ENCODE results near the gene TBC1D1.

The TBC1D1 gene

DNA sequence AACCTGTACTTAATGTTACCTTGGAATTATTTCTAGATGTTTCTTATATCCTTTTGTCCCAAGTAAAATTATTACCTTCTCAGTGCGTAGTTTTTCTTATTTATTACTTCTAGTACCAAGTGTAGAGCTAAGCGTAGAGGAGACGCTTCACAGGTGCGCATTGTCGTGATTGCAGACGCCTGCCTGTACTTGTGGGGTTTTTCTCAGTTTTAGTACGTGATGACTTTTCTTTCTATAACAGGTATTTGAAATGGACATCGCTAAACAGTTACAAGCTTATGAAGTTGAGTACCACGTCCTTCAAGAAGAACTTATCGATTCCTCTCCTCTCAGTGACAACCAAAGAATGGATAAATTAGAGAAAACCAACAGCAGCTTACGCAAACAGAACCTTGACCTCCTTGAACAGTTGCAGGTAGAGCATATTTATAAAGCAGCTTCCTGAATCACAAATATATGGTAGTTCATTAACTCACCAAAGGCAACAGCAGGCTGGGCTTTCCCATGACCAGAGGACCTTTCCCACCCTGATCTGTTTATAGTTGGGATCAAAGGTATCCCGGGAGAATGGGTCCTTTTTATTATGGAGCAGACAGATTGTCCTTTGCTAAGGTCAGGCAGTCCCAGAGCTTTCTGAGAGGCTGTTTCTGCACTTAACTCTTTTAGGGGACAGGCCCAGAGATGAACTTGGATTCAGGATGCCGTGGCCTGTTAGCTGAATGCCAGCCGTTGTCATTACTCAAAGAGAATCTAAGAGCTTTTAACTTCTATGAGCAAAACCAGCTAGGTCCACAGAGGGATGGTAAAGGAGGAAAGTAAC, 242.2 kb downstream of the TBC1D1 start:
- DNase-seq = no peak

DNA sequence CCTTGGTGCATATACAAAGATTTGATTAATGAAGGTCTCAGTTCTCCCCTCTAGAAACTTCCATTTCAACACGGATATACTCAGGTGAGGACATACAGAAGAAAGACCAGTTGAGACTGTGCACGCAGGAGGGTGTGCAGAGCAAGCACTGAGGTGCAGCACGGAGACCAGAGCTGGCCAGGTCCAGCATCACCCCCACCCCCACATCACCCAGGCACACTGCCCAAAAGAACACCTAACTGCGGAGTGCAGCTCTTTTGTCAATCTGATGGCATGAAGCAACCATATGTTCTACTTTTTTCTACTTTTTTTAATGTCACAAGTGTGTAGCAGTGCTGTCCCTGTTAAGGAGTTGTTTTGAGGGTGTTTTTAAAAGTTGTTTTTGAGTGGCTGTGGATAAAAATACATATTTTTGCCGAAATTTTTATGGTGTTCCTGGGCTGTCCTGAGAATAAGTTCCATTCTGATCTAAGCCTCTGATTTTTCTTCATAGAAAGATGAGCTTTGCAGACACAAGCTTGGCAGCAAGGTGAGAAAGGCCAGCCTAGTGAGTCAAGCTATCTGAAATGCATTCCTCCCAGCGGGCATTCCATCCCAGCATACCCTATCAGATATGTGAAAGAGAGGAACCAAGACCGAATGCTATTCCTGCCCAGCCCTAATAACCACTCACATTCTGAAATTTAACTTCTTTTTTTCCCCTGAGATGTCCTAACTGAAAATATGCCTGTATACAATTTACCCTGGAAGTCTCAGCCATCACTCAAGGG, 243.0 kb downstream of the TBC1D1 start:
- no peak for DNase-seq

DNA sequence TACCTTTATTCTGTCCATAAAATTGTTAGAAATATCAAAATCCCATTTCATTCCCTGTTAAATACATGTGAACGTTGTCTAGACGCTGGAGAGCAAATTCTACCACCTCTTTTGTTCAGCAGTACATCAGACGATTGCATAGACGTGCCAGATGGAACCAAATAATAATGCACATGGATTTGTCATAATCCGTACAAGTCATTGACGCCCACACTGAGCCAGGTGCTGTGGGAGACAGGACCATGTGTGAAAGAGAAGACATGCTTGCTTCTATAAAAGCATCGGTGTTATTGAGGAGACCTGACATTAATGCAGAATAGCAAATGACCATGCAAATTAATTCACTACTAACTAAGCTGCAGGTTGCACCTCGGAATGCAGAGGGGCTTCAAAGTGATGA, 244.3 kb downstream of the TBC1D1 start:
- DNase-seq = no peak

DNA sequence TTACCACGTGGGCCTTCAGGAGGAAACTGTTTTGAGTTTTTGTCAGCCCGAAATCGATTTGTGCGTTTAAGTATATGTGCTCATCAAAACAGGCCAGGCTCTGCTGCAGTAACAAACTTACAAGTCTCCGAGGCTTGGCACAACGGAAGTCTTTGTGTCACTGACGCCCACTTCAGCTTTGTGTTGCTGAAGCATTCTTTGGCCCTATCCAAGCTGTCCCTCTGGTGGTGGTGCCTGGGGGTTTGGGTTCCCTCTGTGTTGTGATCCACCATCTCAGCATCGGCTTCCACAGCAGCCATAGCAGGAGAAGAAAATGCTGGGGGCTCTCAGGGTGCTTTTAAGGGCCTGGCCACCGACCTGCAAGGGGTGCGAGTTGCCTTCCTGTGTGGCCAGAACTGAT, 245.7 kb downstream of the TBC1D1 start:
- DNase-seq = no peak

DNA sequence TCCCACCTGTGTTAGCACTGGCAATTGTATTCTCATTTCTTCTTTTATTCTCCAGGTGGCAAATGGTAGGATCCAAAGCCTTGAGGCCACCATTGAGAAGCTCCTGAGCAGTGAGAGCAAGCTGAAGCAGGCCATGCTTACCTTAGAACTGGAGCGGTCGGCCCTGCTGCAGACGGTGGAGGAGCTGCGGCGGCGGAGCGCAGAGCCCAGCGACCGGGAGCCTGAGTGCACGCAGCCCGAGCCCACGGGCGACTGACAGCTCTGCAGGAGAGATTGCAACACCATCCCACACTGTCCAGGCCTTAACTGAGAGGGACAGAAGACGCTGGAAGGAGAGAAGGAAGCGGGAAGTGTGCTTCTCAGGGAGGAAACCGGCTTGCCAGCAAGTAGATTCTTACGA, 246.2 kb downstream of the TBC1D1 start:
- DNase-seq = no peak

DNA sequence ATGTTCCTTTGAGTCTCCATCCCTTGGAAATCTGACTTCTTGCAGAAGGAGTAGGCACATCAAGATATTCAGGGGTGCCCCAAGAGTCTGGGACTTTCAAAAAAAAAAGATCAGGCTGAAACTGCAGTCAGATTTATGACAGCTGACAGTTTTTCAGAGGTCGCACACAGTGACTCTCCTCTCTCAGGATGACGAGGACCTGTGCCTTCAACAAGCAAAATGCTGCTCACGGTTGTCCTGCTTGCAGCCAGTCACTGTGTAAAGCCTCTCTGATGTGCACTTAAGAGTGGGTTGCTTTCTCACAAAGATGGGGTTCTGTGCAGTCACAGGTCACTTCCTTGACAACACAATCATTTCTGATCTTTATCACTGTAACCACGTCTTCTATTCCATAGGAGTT, 247.5 kb downstream of the TBC1D1 start:
- no peak for DNase-seq

DNA sequence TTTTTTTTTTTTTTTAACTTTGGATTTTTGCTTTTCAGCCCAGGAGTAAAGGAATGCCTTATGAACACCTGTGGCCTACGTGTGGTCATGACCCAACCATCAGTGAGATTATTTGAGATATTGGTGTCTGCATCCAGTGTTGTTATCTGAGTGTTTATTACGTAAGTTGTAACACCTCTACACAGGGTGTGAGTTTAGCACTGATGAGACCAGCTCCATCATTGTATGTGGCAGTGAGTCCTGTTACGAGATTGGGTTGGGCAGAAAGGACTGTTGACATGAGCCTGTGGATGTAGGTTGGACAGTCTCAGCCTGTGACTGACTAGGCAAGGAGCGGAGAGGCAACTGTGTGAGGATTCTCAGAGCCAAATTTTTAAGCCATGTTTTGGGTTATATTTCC, 248.3 kb downstream of the TBC1D1 start:
- DNase-seq = no peak

DNA sequence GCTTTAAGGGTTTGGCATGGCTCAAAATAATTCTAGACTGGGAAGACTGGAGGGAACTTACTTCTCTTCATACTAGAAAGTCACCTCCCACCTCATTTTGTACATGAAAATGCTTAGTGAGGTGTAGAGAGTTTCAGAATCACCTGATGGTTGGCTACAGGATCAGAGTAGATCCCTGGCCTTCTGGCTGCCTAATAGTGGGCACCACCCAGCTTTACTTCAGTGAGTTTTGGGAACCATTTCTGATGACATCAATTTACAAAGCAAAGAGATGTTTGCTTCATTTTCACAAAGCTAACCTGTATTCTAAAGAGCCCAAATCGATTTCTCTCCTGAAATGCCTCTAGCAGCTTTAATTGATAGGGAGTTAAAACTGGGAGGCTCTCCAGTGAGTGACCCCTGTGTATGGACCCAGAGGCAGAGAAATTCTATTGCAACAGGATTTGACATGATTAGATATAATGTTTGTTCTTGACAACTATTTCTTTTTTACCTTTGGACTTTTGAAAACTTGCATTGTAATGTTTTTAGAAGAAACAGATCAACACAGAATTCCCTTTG, 249.8 kb downstream of the TBC1D1 start:
- DNase-seq = no peak

DNA sequence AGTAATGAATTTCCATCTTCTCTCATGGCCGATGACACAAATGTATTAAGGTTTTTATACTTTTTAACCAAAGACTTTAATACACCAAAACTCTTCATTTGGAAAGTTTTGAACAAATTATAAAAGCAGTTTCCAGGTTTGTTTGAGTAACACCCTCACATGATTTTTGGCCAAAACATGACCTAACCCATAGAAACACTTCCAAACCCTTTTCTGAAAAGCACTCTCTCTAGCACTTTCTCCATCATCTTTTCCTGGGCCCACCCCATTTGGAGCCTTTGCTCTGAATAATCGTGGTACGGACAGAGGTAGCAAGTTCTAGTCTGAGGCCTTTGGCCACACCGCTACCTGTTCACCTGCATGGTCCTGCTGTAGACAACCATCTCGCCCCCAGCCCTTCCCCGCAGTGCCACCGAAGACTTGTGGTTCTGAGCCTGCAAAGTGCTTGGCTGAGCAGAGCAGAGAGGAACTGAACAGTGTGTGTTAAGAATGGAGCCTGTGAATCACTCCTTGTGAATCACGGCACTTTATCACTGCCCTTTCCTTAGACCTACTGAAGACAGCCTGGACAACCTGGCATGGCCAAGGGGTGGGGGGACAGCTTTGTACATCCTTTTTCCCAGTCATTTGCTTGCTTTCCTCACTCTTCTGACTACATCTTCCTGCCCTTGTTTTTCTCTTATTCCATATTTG, 251.1 kb downstream of the TBC1D1 start:
- DNase-seq = peak; percentile 24

DNA sequence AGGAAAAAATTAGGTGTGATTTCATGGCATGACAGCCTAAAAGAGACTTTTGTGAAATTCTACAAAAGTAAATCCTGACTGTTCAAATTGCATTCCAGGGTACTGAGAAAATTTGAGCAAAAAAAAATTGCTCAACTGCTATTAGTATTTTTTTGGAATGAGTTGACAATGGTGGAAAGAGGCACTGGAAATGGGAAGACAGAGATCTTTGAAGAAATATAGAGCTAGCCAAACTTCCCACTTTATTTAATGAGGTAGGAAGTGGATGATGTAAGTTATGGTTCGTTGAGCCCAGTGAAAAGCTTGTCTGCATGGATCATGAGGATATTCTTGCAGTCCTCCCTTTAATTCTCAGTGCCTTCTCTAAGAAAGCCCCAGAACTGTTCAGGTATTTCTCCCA, 253.1 kb downstream of the TBC1D1 start:
- no peak for DNase-seq

DNA sequence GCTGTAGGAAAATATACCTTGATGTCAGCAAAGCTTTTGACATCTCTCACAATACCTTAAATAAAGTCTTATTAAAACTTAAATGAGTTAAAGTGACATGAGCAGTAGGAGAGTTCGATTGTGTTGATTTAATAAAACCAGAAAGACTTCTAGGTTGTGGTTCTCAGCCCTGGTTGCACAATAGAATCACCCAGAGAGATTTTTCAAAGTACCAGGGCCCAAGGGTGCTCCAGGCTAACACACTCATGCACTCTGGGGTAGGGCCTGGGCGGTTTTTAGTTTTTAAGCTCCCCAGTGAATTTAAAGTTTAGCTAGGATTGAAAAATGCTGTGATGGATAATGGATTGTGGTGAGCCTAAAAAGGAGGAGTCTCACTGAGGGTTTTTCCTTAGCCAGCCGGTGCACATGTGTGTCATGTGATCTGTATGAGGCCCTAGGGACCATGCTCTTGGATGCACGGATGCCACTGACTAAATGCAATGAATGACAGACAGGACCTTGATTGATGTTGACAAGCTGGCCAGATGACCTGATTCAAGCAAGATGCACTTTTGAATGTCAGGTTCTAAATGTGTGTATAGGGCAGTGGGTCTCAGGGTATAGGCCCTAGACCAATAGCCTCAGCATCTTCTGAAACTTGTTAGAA, 254.3 kb downstream of the TBC1D1 start:
- no peak for DNase-seq

DNA sequence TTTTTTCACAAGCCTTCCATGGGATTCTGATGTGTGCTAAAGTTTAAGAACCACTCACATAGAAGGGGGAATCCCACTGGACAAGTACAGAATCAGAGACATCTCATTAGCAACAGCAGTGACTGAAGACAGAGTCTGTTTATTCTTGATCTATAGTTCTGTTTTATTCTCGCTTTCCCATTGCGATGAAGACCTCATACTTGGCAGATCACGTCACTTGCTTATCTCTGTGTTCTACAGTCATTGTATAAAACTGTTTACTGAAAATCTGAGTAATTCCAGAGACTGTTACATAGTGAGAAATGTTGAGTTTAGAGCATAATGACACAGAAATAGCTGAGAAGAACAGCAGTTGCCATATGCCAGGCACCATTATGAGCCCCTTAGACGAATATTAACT, 254.9 kb downstream of the TBC1D1 start:
- DNase-seq = no peak

DNA sequence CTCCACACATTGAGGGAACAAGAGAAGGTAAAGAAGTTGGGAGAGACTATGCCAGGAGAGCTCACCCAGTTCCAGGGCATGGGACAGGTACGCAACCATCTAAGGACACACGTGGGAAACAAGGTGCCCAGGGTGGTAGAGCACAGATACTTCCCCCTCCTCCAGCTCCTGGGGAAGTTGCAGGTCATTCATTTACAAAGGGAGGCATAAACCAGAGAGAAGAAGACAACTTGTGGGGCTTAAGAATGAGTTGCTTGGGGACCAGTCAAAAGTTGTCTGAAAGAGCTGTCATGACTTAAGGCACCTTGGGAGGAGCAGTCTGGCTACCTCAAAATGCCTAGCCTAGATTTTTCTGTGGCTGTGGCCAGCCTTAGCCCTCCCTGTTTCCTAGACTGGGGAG, 255.5 kb downstream of the TBC1D1 start:
- no peak for DNase-seq

DNA sequence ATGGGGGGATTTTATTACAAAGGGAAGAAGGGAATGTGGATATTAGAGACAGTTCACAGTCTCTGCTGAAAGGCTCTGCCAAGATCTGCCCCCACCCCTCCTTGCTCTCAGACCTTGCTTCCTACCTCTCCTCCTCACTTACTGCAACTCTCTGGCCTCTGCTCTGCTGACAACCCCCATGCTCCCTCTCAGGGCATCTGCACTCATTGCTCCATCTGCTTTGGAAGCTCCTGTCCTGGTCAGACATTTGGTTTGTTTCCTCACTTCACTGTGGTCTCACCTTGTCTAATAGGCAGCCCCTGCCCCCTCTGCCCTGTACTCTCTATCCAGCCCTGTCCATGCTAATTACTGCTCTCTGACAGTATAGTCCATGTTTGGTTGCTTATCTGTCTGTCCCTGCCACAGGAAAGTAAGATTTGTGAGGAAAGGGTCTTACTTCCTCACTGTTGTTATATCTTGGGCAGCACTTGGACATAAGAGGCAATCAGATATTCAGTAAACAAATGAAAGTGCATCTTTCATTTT, 258.6 kb downstream of the TBC1D1 start:
- DNase-seq = no peak

DNA sequence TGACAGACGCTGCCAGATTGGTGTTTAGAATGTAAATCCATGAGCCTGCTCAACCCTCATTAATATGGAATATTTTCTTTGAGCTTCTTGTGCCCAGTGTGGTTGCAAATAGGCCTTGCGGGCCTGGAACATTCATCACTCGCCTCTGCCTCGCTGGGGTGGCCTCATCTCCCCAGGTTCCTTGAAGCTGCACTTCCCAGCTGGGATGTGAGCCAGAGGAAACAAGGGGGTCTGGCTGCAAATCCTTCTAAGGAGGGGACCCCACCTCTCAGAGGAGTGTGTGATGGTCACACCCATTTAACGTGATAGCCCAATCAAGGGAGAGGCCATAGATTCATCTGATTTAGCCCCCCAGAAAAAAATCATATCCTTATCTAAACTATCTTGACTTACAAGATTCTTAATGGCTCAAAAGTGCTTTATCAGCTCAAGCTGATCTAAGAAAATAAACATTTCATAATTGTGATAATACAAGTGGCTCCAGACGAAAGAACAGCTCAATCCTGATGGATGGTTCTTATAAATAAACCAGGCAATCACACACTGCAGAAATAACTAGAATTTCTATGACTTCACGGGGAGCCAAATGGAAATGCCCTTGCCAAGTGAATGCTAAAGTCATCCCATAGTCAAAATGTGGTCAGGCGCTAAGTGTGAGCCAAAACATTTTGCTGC, 259.2 kb downstream of the TBC1D1 start:
- no peak for DNase-seq

DNA sequence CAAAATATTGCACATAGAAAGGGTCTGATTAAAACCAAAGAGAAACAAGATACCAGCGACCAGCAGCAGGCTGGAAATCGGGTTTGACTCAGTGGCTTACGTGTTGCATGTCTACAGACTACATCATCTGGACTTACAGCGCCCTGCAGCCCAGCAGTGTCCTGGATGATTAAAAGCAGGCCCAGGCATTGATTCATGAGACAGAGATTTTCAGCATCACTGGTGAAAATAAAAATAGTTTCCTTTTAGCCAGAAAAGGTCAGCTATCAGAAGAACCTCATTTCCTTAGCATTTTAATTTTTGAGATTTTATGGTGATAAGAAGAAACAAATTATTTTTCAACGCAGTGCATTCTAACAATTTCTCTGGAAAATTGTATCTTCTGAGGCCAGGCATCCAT, 259.9 kb downstream of the TBC1D1 start:
- no peak for DNase-seq

DNA sequence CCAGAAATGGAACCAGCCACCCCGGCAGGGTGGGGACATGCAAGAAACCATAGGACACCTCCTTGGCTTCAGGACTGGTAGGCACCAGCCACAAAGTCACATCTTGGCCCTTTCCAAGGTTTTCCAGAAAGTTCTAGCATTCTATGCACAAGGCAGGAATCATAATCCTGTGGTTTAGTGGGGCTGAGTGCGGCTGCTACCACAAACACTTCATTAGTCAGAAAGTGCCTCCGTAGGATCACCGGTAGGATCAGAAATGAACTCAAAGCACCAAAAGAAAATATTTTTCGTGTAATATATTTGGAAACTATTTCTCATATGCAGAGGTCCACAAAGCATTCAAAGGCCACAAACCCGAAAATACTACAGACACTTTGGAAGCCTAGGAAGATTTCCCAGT, 261.0 kb downstream of the TBC1D1 start:
- DNase-seq = no peak

DNA sequence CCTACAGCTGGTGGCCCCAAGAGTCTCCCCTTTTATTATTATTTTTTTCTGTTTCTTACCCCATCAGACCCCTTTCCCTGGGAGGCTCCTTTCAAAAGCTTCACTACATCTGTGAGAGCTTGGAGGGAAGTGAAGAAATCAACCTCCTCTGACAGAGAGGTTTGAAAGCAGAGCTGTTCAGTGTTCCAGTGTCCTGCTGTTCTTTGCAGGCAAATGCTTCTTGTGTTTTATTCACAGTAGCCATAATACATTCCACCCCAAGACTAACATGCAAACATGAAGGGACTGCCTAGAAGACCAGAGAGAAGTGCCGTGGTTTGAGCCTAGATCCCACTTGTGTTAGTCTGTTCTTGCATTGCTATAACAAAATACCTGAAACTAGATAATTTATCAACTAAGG, 261.4 kb downstream of the TBC1D1 start:
- no peak for DNase-seq

DNA sequence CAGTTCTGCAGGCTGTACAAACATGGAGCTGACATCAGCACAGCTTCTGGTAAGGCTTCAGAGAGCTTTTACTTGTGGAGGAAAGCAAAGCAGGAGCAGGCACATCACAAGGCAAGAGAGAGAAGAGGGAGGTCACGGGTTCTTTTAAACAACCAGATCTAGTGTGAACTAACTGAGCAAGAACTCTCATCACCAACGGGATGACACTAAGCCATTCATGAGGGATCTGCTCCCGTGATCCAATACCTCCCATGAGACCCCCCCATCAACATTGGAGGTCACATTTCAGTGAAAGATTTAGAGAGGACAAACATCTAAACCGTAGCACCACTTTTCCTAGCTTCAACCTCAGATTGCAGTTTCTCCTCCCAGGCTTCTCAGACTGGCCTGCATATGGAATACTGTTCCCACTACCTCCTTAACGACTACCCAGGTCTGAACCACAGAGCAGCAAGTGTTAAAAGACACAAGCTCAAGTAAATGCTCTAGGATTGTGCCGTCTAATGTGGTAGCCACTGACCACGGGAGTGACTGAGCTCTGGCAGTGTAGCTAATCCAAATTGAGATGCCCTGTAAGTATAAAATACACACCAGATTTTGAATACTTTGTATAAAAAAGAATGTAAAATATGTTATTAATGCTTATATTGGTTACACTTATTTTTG, 262.0 kb downstream of the TBC1D1 start:
- DNase-seq = no peak

DNA sequence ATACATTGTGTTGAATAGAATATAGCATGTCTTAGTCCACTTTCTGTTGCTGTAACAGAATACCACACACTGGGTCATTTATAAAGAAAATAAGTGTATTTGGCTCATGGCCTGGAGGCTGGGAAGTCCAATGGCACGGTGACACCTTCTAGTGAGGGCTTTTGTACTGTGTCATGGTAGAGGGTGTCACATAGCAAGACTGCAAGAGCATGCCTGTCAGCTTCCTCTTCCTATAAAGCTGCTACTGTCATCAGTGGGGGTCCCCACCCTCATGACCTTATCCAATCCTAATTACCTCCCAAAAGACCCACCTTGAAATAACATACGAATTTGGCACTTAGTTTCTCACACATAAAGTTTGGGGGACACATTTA, 262.5 kb downstream of the TBC1D1 start:
- peak; percentile 66 for DNase-seq

DNA sequence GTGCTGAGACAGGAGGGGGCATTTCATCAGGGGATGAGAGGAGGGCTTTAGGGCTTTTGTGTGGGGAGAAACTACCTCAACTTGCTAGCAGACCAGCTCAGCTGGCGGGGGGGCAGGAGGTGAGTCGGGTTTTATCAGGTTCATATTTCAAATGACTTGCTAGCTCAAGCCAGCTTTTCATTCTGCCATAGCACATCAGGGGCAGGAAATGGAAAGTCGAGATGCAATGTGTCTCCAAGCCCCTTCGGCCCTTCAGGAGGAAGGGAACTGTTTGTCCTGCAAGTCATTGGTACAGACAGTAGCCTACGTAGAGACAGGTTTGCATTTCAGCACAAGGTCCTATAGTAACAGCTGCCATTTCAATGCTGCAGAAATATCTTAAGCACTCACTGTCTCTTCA, 263.4 kb downstream of the TBC1D1 start:
- no peak for DNase-seq
